Ishikawa (cell line): ENCODE measurements around the gene SMPD3.

Experiments used
- CEBPB ChIP-seq: IDR thresholded peaks from 2 replicates; pipeline ENCODE4 v1.6.1; 2012
- CREB1 ChIP-seq: IDR thresholded peaks from 2 replicates; pipeline ENCODE4 v1.6.1; 2012; ENCODE audit warnings: low read depth
- EGR1 ChIP-seq: IDR thresholded peaks from 2 replicates; pipeline ENCODE4 v1.6.1; 2012
- EP300 ChIP-seq: IDR thresholded peaks from 2 replicates; pipeline ENCODE4 v1.6.1; 2012; ENCODE audit warnings: borderline replicate concordance
- FOXM1 ChIP-seq: IDR thresholded peaks from 2 replicates; pipeline ENCODE4 v1.6.1; 2012; ENCODE audit warnings: low read depth, borderline replicate concordance
- MAX ChIP-seq: IDR thresholded peaks from 2 replicates; pipeline ENCODE4 v1.6.1; 2012
- NFIC ChIP-seq: IDR thresholded peaks from 2 replicates; pipeline ENCODE4 v1.6.1; 2012
- RAD21 ChIP-seq: IDR thresholded peaks from 2 replicates; pipeline ENCODE4 v1.6.1; 2012; ENCODE audit warnings: low read depth
- REST ChIP-seq: IDR thresholded peaks from 2 replicates; pipeline ENCODE4 v1.6.1; 2012; ENCODE audit warnings: low read depth, mild to moderate bottlenecking
- TAF1 ChIP-seq: IDR thresholded peaks from 2 replicates; pipeline ENCODE4 v1.6.1; 2012; ENCODE audit warnings: low read depth, mild to moderate bottlenecking
- TCF12 ChIP-seq: IDR thresholded peaks from 2 replicates; pipeline ENCODE4 v1.6.1; 2012; ENCODE audit warnings: low read depth
- TEAD4 ChIP-seq: IDR thresholded peaks from 2 replicates; pipeline ENCODE4 v1.6.1; 2012
- USF1 ChIP-seq: IDR thresholded peaks from 2 replicates; pipeline ENCODE4 v1.6.1; 2012
- YY1 ChIP-seq: IDR thresholded peaks from 2 replicates; pipeline ENCODE4 v1.6.1; 2012; ENCODE audit warnings: low read depth
- ZBTB7A ChIP-seq: IDR thresholded peaks from 2 replicates; pipeline ENCODE4 v1.6.1; 2012; ENCODE audit warnings: low read depth

SMPD3 gene

GRCh38 chr16:68451676-68452075 is 3.4 kb upstream of the SMPD3 start:
- TF ChIP-seq EP300 (no peak), FOXM1 (no peak), NFIC (no peak), RAD21 (no peak), TCF12 (no peak), YY1 (no peak), EGR1 (no peak), REST (no peak), TAF1 (no peak), ZBTB7A (no peak), CEBPB (no peak), TEAD4 (no peak), CREB1 (no peak), MAX (no peak), USF1 (no peak)

- TF ChIP-seq CREB1 (no peak), REST (no peak), NFIC (no peak), USF1 (no peak), MAX (no peak), CEBPB (no peak), TAF1 (no peak)
These were observed 2.5 kb upstream of the SMPD3 start for GRCh38 chr16:68450741-68451255.

GRCh38 chr16:68447653-68448359 is 502 bp downstream of the SMPD3 start:
- no peak for TF ChIP-seq TAF1
- no peak for TF ChIP-seq YY1
- peak; percentile 74 for TF ChIP-seq ZBTB7A

GRCh38 chr16:68446681-68447652 is 1.3 kb downstream of the SMPD3 start:
- TF ChIP-seq RAD21: no peak

GRCh38 chr16:68445458-68445857 is 2.9 kb downstream of the SMPD3 start:
- peak; percentile 91 for TF ChIP-seq RAD21
- TF ChIP-seq EP300: no peak
- peak; percentile 57; the same call in 1 of the 2 replicates for TF ChIP-seq REST
